ENCODE measurements around the gene TLR6.
"Not testable (repeated sequence)": the region's sequence is repeated elsewhere in the genome, so short reads cannot be mapped to it uniquely, and the experiment has no call there.

The TLR6 gene

GRCh38 chr4:38820329-38821061, 36.1 kb downstream of the TLR6 start:
- DNase-seq (ENCODE audit: low spot score): no peak

- DNase-seq (ENCODE audit: low spot score): no peak
These were observed 37.0 kb downstream of the TLR6 start for GRCh38 chr4:38819569-38819968.

- DNase-seq (ENCODE audit: low spot score): no peak
These were observed 38.1 kb downstream of the TLR6 start for GRCh38 chr4:38818441-38818976.

- no peak for DNase-seq (ENCODE audit: low spot score)
These were observed 40.5 kb downstream of the TLR6 start for GRCh38 chr4:38815885-38816782.

GRCh38 chr4:38814386-38814785, 42.2 kb downstream of the TLR6 start:
- no peak for DNase-seq (ENCODE audit: low spot score)

- no peak for DNase-seq (ENCODE audit: low spot score)
These were observed 45.3 kb downstream of the TLR6 start for GRCh38 chr4:38811297-38811696.

- not testable (repeated sequence) for DNase-seq (ENCODE audit: low spot score)
These were observed 49.2 kb downstream of the TLR6 start for GRCh38 chr4:38807462-38807861.

GRCh38 chr4:38806251-38806650, 50.4 kb downstream of the TLR6 start:
- DNase-seq (ENCODE audit: low spot score): not testable (repeated sequence)

- no peak for DNase-seq (ENCODE audit: low spot score)
These were observed 51.0 kb downstream of the TLR6 start for GRCh38 chr4:38805530-38806145.

GRCh38 chr4:38804654-38805295, 51.8 kb downstream of the TLR6 start, which contains the start of gene TLR1:
Gene TLR1, minus strand, starts transcription at chr4:38804791. Its CDS starts 5,960 bp downstream, at chr4:38798831.
- DNase-seq (ENCODE audit: low spot score): no peak

- DNase-seq (ENCODE audit: low spot score): no peak
These were observed 52.6 kb downstream of the TLR6 start for GRCh38 chr4:38803833-38804653.

- no peak for DNase-seq (ENCODE audit: low spot score)
These were observed 53.9 kb downstream of the TLR6 start for GRCh38 chr4:38802561-38803355.

- DNase-seq (ENCODE audit: low spot score): no peak
These were observed 55.6 kb downstream of the TLR6 start for GRCh38 chr4:38800961-38801450.

- DNase-seq (ENCODE audit: low spot score): no peak
These were observed 56.3 kb downstream of the TLR6 start for GRCh38 chr4:38800366-38800765.

GRCh38 chr4:38795087-38795486, 61.5 kb downstream of the TLR6 start:
- no peak for DNase-seq (ENCODE audit: low spot score)

- no peak for DNase-seq (ENCODE audit: low spot score)
These were observed 62.6 kb downstream of the TLR6 start for GRCh38 chr4:38794051-38794450.

- DNase-seq (ENCODE audit: low spot score): no peak
These were observed 65.6 kb downstream of the TLR6 start for GRCh38 chr4:38791010-38791409.

GRCh38 chr4:38788317-38788716, 68.3 kb downstream of the TLR6 start:
- DNase-seq (ENCODE audit: low spot score): no peak

GRCh38 chr4:38787693-38788092, 68.9 kb downstream of the TLR6 start:
- peak; percentile 29 for DNase-seq (ENCODE audit: low spot score)

- DNase-seq (ENCODE audit: low spot score): no peak
These were observed 70.7 kb downstream of the TLR6 start for GRCh38 chr4:38785901-38786402.

Measured in HuH-7 (cell line).